HepG2 (cell line): ENCODE data around the gene IQGAP2. TPM values are rescaled to one million over a fixed set of nuclear protein-coding genes. Genes with fewer than 3 reads are reported as not detected.

Experiments used
- ATAC-seq: fragments of 200-7000 bp; cut with Tn5 transposase; 3 replicates; pipeline ENCODE4 v1.9.1; 2020; ENCODE audit warnings: mild to moderate bottlenecking, moderate library complexity
- BruUV-seq: library from RNA; stranded (reverse); fragments of 400-500 nt; replicated peaks from 2 replicates; lab custom pipeline; 2021; lab: Mats Ljungman, UMichigan
- CTCF ChIA-PET: fragments of 300-600 bp; formaldehyde crosslinking; extraction: SDS; loops from one replicate; lab custom pipeline; 2021; ENCODE audit warnings: low total read pairs, inconsistent platforms, low intra/inter-chr PET ratio; lab: Yijun Ruan, JAX
- POLR2A ChIA-PET: fragments of 350-600 bp; sonication (Branson Sonifier 250); formaldehyde crosslinking; loops from one replicate; lab custom pipeline; 2020; ENCODE audit warnings: antibody characterized with exemption, inconsistent platforms; lab: Yijun Ruan, JAX
- DNase-seq: peaks from one replicate; pipeline ENCODE4 v3.0.0-alpha.2; 2015; ENCODE audit warnings: low spot score
- FAIRE-seq: peaks from 3 replicates; lab custom pipeline; 2011; peaks lifted over from hg19 to GRCh38; lab: Jason Lieb, UNC
- H2AFZ ChIP-seq: one replicate; pipeline ENCODE4 v1.6.1; 2011; ENCODE audit warnings: low read length, inconsistent platforms
- H3K27ac ChIP-seq: fragments of 300-600 bp; 3 replicates; pipeline ENCODE4 v1.8.0; 2011; ENCODE audit warnings: mixed run types, mild to moderate bottlenecking, mixed read lengths, low read length, inconsistent platforms; ENCODE audit not compliant: insufficient read depth; ENCODE audit errors: extremely low read length
- H3K27me3 ChIP-seq, 2 experiments: fragments of 200-600 bp in 1 of 2; 2 replicates in 1 of 2; 3 replicates in 1 of 2; pipeline versions ENCODE4 v1.6.0 to v1.8.0; 2011; ENCODE audit warnings: low read length in 2 of 2, mild to moderate bottlenecking in 2 of 2, moderate library complexity in 2 of 2, inconsistent platforms in 1 of 2; ENCODE audit not compliant: insufficient read depth in 2 of 2, control insufficient read depth in 1 of 2
- H3K36me3 ChIP-seq, 2 experiments: fragments of 200-600 bp in 1 of 2; replicated peaks in 1 of 2; 2 replicates in 1 of 2; 3 replicates in 1 of 2; pipeline versions ENCODE4 v1.5.1 to v1.8.0; 2011; ENCODE audit warnings: low read length in 2 of 2, inconsistent platforms in 1 of 2; ENCODE audit not compliant: insufficient read depth in 2 of 2, control insufficient read depth in 1 of 2
- H3K4me1 ChIP-seq: 2 replicates; pipeline ENCODE4 v1.5.1; 2012; ENCODE audit warnings: low read length, inconsistent platforms; ENCODE audit not compliant: insufficient read depth
- H3K4me2 ChIP-seq: 2 replicates; pipeline ENCODE4 v1.6.0; 2011; ENCODE audit warnings: low read depth, low read length, inconsistent platforms
- H3K4me3 ChIP-seq, 3 experiments: fragments of 200-600 bp in 1 of 3; sonication (generic), shearing (Covaris generic) in 1 of 3; replicated peaks in 1 of 3; 2 replicates each; pipeline ENCODE4 v1.5.1; 2011 to 2016; ENCODE audit warnings: low read length in 3 of 3, inconsistent platforms in 2 of 3, low read depth in 2 of 3, mild to moderate bottlenecking in 2 of 3, control low read depth in 1 of 3, mixed read lengths in 1 of 3; ENCODE audit not compliant: insufficient read depth in 1 of 3
- H3K79me2 ChIP-seq: one replicate; pipeline ENCODE4 v1.6.1; 2011; ENCODE audit warnings: low read length, inconsistent platforms; ENCODE audit not compliant: insufficient read depth
- H3K9ac ChIP-seq: 2 replicates; pipeline ENCODE4 v1.6.0; 2011; ENCODE audit warnings: mild to moderate bottlenecking, low read depth, low read length, inconsistent platforms; ENCODE audit not compliant: insufficient read depth
- H3K9me3 ChIP-seq: 2 replicates; pipeline ENCODE4 v1.5.1; 2012; ENCODE audit warnings: mild to moderate bottlenecking, low read length
- H4K20me1 ChIP-seq: 2 replicates; pipeline ENCODE4 v1.6.0; 2011; ENCODE audit warnings: inconsistent platforms, mild to moderate bottlenecking, low read length, moderate library complexity; ENCODE audit not compliant: insufficient read depth
- ARNTL ChIP-seq: sonication (generic); formaldehyde crosslinking; IDR thresholded peaks from 2 replicates; pipeline ENCODE4 v1.4.0; 2020; ENCODE audit warnings: mild to moderate bottlenecking, missing genetic modification reagents
- ATM ChIP-seq: fragments of 450-650 bp; IDR thresholded peaks from 2 replicates; pipeline ENCODE4 v1.7.1; 2017; ENCODE audit warnings: mild to moderate bottlenecking, borderline replicate concordance
- CREM ChIP-seq, 2 experiments: sonication (generic) in 1 of 2; formaldehyde crosslinking in 1 of 2; IDR thresholded peaks; 2 replicates each; pipeline versions ENCODE4 v1.4.0 to v1.6.1; 2016 to 2020; ENCODE audit warnings: antibody characterized with exemption in 1 of 2, mild to moderate bottlenecking in 1 of 2, missing genetic modification reagents in 1 of 2
- FOXA1 ChIP-seq, 2 experiments: fragments of 450-650 bp in 1 of 2; sonication (generic) in 1 of 2; formaldehyde crosslinking in 1 of 2; IDR thresholded peaks; 2 replicates each; pipeline versions ENCODE4 v1.4.0 to v1.6.1; 2016 to 2020; ENCODE audit warnings: missing genetic modification reagents in 1 of 2
- FOXA3 ChIP-seq: IDR thresholded peaks from 2 replicates; pipeline ENCODE4 v1.6.1; 2016; ENCODE audit warnings: missing genetic modification reagents, missing compliant biosample characterization
- FOXP1 ChIP-seq, 2 experiments: fragments of 450-650 bp in 1 of 2; IDR thresholded peaks; 2 replicates each; pipeline ENCODE4 v1.6.1; 2017 to 2018; ENCODE audit warnings: antibody characterized with exemption in 1 of 2
- GATAD1 ChIP-seq: IDR thresholded peaks from 2 replicates; pipeline ENCODE4 v1.6.1; 2016; ENCODE audit warnings: missing genetic modification reagents, missing compliant biosample characterization
- REPIN1 ChIP-seq: sonication (generic); formaldehyde crosslinking; IDR thresholded peaks from 2 replicates; pipeline ENCODE4 v1.8.0; 2022; ENCODE audit warnings: missing genetic modification reagents, low read depth, mild to moderate bottlenecking, borderline replicate concordance
- SAP130 ChIP-seq: IDR thresholded peaks from 2 replicates; pipeline ENCODE4 v1.6.1; 2016; ENCODE audit warnings: low read depth
- SOX13 ChIP-seq, 3 experiments: fragments of 450-650 bp in 1 of 3; sonication (generic) in 1 of 3; formaldehyde crosslinking in 1 of 3; IDR thresholded peaks in 2 of 3; conservative IDR thresholded peaks in 1 of 3; 2 replicates each; pipeline versions ENCODE4 v1.5.0 to v1.6.1; 2016 to 2020; ENCODE audit warnings: antibody characterized with exemption in 1 of 3, mild to moderate bottlenecking in 1 of 3, missing compliant biosample characterization in 1 of 3, missing genetic modification reagents in 1 of 3, moderate library complexity in 1 of 3
- TFE3 ChIP-seq: IDR thresholded peaks from 2 replicates; pipeline ENCODE4 v1.6.1; 2016
- ZKSCAN1 ChIP-seq: fragments of 150-350 bp; IDR thresholded peaks from 2 replicates; pipeline ENCODE4 v1.6.1; 2014; ENCODE audit warnings: low read length
- whole genome bisulfite sequencing: methylation state at CpG from one replicate; pipeline ENCODE4 v1.1.6; 2017; ENCODE audit warnings: low lambda C conversion rate; 5-methylcytosine and 5-hydroxymethylcytosine counted together
- in situ Hi-C: cut with HindIII; loops from 2 replicates; pipeline ENCODE4 v1.10.0; 2017; ENCODE audit warnings: low pct_unique_long_range_greater_than_20kb; ENCODE audit not compliant: extremely low pct_ligation_motif_present
- intact Hi-C: fragments of 100-400 bp; cut with micrococcal nuclease; formaldehyde crosslinking; loops from one replicate; pipeline ENCODE4 v1.10.0; 2022; ENCODE audit not compliant: unreplicated experiment
- polyA plus RNA-seq, 8 experiments: library from polyadenylated mRNA; depleted of rRNA in 3 of 8; stranded (reverse) in 7 of 8; unstranded in 1 of 8; fragments of >200 nt; fragmentation: Illumina TruSeq in 4 of 8; extraction: Trizol in 4 of 8; gene quantifications; 2 replicates each; pipeline versions ENCODE4 v1.2.1 to v1.2.3, GENCODE V29; 2011 to 2016; ENCODE audit warnings: low read depth in 4 of 8, missing spikeins in 1 of 8, mixed read lengths in 1 of 8; ENCODE audit not compliant: insufficient read depth in 1 of 8
- total RNA-seq, 5 experiments: library from RNA; depleted of rRNA; stranded (reverse); fragments of >200 nt; fragmentation: Illumina TruSeq; extraction: Trizol; gene quantifications; 2 replicates each; pipeline ENCODE4 v1.2.3, GENCODE V29; 2016; ENCODE audit warnings: low read depth in 1 of 5
- TF ChIP-seq, protein P1 (sequence below): IDR thresholded peaks from 2 replicates; pipeline ENCODE4 v1.6.1; 2016; ENCODE audit warnings: low read depth

IQGAP2 gene
- total and polyA plus RNA-seq, 2 of the 13 experiments (the other 11 are each of a cell fraction or from before 2014, with no cell fraction given): 35.2 to 83.3 TPM

GRCh38 chr5:76439201-76439600 lies 36.1 kb downstream of the IQGAP2 start:
- Histone ChIP-seq H3K27me3 (no peaks in the 10 kb centered on the region), H3K4me1 (peaks cover 36% of the 10 kb centered on the region), H3K4me2 (0 out of 2 replicates have a peak overlapping the region, but pooled peaks have one; percentile 11), H3K27ac (no peak overlapping the region), H3K9me3 (peaks cover 13% of the 10 kb centered on the region; the same call in 1 of the 2 replicates), H3K79me2 (peaks cover 70% of the 10 kb centered on the region), H2AFZ (no peak overlapping the region), H3K9ac (no peak overlapping the region), H4K20me1 (peaks cover 4% of the 10 kb centered on the region; the same call in 1 of the 2 replicates), H3K4me3 (no peak overlapping the region), H3K36me3 (peaks cover 0 to 5% of the 10 kb centered on the region in 2 experiments; a peak in 1 of 5 replicates)
- POLR2A ChIA-PET: no interaction called here
- DNase-seq (no peak), FAIRE-seq (peak; percentile 23), ATAC-seq (no peak)
- in situ Hi-C loops: no loop called here
- CTCF ChIA-PET: no interaction called here
- TF ChIP-seq ATM (no peak), ZKSCAN1 (no peak), GATAD1 (CRISPR knock-in tag) (no peak), CREM (IDR thresholded peaks at IDR 0.05) (0 out of 2 replicates have a peak, but pooled peaks have one; percentile 12), CREM (CRISPR knock-in tag; IDR thresholded peaks at IDR 0.05) (no peak), SAP130 (CRISPR knock-in tag) (0 out of 2 replicates have a peak, but pooled peaks have one; percentile 22), FOXP1 (IDR thresholded peaks at IDR 0.05) (no peak), FOXP1 (CRISPR knock-in tag; IDR thresholded peaks at IDR 0.05) (0 out of 2 replicates have a peak, but pooled peaks have one; percentile 28), ARNTL (no peak), FOXA3 (CRISPR knock-in tag) (peak; percentile 64), SOX13 (IDR thresholded peaks at IDR 0.05) (no peak), SOX13 (CRISPR knock-in tag; conservative IDR thresholded peaks at IDR 0.05 in 1 of 2, IDR thresholded peaks at IDR 0.05 in 1 of 2) (peak in 1 of 2 experiments; percentile 54; a peak in 2 of 4 replicates), FOXA1 (IDR thresholded peaks at IDR 0.05) (no peak), FOXA1 (CRISPR knock-in tag; IDR thresholded peaks at IDR 0.05) (peak; percentile 58), REPIN1 (CRISPR knock-in tag) (peak; percentile 51; the same call in 1 of the 2 replicates), TFE3 (CRISPR knock-in tag) (no peak)
- TF ChIP-seq, protein P1, sequence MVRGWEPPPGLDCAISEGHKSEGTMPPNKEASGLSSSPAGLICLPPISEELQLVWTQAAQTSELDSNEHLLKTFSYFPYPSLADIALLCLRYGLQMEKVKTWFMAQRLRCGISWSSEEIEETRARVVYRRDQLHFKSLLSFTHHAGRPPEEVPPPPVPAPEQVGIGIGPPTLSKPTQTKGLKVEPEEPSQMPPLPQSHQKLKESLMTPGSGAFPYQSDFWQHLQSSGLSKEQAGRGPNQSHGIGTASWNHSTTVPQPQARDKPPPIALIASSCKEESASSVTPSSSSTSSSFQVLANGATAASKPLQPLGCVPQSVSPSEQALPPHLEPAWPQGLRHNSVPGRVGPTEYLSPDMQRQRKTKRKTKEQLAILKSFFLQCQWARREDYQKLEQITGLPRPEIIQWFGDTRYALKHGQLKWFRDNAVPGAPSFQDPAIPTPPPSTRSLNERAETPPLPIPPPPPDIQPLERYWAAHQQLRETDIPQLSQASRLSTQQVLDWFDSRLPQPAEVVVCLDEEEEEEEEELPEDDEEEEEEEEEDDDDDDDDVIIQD (CRISPR knock-in tag): peak; percentile 57; the same call in 1 of the 2 replicates
- intact Hi-C loops: loop anchor here (5.0 kb wide), 1 partner anchor 37 kb away; the partner anchor contains the start of gene IQGAP2
- WGBS: 22% methylated on average over 1 of the region's 1 CpG
- no TSS peak for BruUV-seq
